Urinary bladder (tissue), 4 donors: ENCODE results near the gene CHTF18. TPM values are rescaled to one million over a fixed set of nuclear protein-coding genes. Genes with fewer than 3 reads are reported as not detected.
A peak's percentile ranks its signal among the peaks of the same experiment; 100 is the strongest.
"Not testable (repeated sequence)": the region's sequence is repeated elsewhere in the genome, so short reads cannot be mapped to it uniquely, and the experiment has no call there.

Experiments used
- DNase-seq: peaks from one replicate; pipeline ENCODE4 v3.0.0-alpha.2; 2015; ENCODE audit errors: extremely low spot score
- H3K27ac ChIP-seq: one replicate; pipeline ENCODE4 v1.5.1; 2013; ENCODE audit warnings: low read depth, mild to moderate bottlenecking, moderate library complexity
- H3K36me3 ChIP-seq: one replicate; pipeline ENCODE4 v1.6.1; 2013; ENCODE audit warnings: mild to moderate bottlenecking, moderate library complexity; ENCODE audit not compliant: insufficient read depth
- H3K4me1 ChIP-seq: one replicate; pipeline ENCODE4 v1.6.1; 2013; ENCODE audit warnings: mild to moderate bottlenecking, moderate library complexity; ENCODE audit not compliant: insufficient read depth
- H3K4me3 ChIP-seq: one replicate; pipeline ENCODE4 v1.5.1; 2013; ENCODE audit warnings: low read depth, low read length
- whole genome bisulfite sequencing: extraction: QIAGEN DNeasy Blood & Tissue Kit; methylation state at CpG from one replicate; pipeline ENCODE4 v1.1.7; 2013; 5-methylcytosine and 5-hydroxymethylcytosine counted together
- polyA plus RNA-seq: library from polyadenylated mRNA; stranded (reverse); fragments of 200-250 nt; gene quantifications from one replicate; pipeline ENCODE4 v1.2.3, GENCODE V29; 2013
- total RNA-seq: library from RNA; depleted of rRNA; stranded (reverse); fragments of >200 nt; gene quantifications from one replicate; pipeline ENCODE4 v1.2.3, GENCODE V29; 2014
- donor health status: healthy with polysubstance abuse.
- donor health status: healthy.

The CHTF18 gene
- total and polyA plus RNA-seq, 2 donors, result 8.6 to 16.7 TPM

GRCh38 chr16:751152-752006 lies 37.0 kb upstream of the CHTF18 start:
- no peak for DNase-seq
- Histone ChIP-seq H3K27ac (no peak overlapping the region), H3K4me3 (no peak overlapping the region), H3K4me1 (no peaks in the 10 kb centered on the region), H3K36me3 (no peaks in the 10 kb centered on the region)
- 63% methylated on average over 39 of the region's 39 CpGs for WGBS

DNA sequence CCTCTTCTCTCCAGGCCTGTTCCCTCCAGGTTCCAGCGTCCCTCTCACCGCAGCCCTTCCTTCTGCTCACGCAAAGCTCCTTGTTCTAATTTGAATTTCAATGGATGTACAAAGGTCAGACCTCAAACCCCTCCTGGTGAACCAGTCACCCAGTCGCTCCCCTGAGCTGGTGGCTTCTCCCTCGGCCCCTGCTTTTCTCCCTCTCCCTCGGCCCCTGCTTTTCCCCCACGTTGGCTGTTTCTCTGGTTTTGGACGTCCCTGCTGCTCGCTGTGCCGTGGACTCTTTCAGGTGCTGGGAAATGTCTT lies 36.5 kb upstream of the CHTF18 start:
- no peak overlapping the region for H3K27ac ChIP-seq
- no peak overlapping the region for H3K4me3 ChIP-seq
- no peaks in the 10 kb centered on the region for H3K4me1 ChIP-seq
- WGBS, result 26% methylated on average over 10 of the region's 10 CpGs
- no peaks in the 10 kb centered on the region for H3K36me3 ChIP-seq
- no peak for DNase-seq

DNA sequence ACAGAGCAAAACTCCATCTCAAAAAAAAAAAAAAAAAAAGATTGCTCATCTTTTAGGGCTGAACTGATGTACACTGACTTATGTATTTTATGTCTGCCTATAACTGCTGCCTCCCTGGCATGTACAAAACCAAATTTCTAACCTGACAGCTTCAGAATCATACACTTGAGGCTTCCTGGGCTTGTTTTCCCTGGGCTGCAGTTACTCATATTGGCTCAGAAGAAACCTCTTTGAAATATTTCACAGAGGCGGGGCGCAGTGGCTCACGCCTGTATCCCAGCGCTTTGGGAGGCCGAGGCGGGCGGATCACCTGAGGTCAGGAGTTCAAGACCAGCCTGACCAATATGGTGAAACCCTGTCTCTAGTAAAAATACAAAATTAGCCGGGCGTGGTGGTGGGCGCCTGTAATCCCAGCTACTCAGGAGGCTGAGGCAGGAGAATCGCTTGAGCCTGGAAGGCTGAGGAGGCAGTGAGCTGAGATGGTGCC lies 34.3 kb upstream of the CHTF18 start:
- H3K4me1 ChIP-seq, H3K36me3 ChIP-seq, H3K4me3 ChIP-seq, DNase-seq, H3K27ac ChIP-seq: not testable (repeated sequence)
- WGBS, result 87% methylated on average over 11 of the region's 11 CpGs

GRCh38 chr16:754656-755055 lies 33.8 kb upstream of the CHTF18 start:
- no peak for DNase-seq
- no peaks in the 10 kb centered on the region for H3K4me1 ChIP-seq
- H3K4me3 ChIP-seq, result no peak overlapping the region
- 58% methylated on average over 11 of the region's 11 CpGs for WGBS
- H3K36me3 ChIP-seq, result no peaks in the 10 kb centered on the region
- no peak overlapping the region for H3K27ac ChIP-seq

DNA sequence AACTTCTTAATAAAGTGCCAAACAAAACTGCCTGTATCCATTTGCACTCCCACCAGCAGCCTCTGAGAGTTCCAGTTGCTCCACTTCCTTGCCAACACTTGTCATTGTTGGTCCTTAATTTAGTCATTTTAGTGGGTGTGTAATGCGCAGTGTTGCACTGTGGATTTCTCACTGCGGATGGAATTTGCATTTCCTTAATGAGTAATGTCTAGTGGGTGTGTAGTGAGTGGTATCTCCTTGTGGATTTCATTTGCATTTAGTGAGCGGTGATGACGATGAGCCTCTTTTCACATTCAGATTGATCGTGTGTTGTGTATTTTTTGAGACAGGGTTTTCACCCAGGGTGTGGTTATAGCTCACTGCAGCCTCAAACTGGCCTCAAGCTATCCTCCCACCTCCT lies 32.0 kb upstream of the CHTF18 start:
- H3K27ac ChIP-seq, result no peak overlapping the region
- WGBS, result 95% methylated on average over 5 of the region's 5 CpGs

GRCh38 chr16:759110-759910 lies 29.1 kb upstream of the CHTF18 start:
- Histone ChIP-seq H3K27ac (no peak overlapping the region), H3K4me1 (no peaks in the 10 kb centered on the region), H3K4me3 (no peak overlapping the region), H3K36me3 (no peaks in the 10 kb centered on the region)
- DNase-seq, result peak; percentile 20
- WGBS, result 67% methylated on average over 34 of the region's 34 CpGs

More for the DNA sequence above, 32.0 kb upstream of the CHTF18 start:
- no peak for DNase-seq
- H3K4me3 ChIP-seq, result no peak overlapping the region
- no peaks in the 10 kb centered on the region for H3K4me1 ChIP-seq
- H3K36me3 ChIP-seq, result no peaks in the 10 kb centered on the region

GRCh38 chr16:760065-760464 lies 28.4 kb upstream of the CHTF18 start:
- no peak for DNase-seq
- no peak overlapping the region for H3K4me3 ChIP-seq
- H3K4me1 ChIP-seq, result no peaks in the 10 kb centered on the region
- H3K36me3 ChIP-seq, result no peaks in the 10 kb centered on the region
- 50% methylated on average over 15 of the region's 15 CpGs for WGBS
- no peak overlapping the region for H3K27ac ChIP-seq

DNA sequence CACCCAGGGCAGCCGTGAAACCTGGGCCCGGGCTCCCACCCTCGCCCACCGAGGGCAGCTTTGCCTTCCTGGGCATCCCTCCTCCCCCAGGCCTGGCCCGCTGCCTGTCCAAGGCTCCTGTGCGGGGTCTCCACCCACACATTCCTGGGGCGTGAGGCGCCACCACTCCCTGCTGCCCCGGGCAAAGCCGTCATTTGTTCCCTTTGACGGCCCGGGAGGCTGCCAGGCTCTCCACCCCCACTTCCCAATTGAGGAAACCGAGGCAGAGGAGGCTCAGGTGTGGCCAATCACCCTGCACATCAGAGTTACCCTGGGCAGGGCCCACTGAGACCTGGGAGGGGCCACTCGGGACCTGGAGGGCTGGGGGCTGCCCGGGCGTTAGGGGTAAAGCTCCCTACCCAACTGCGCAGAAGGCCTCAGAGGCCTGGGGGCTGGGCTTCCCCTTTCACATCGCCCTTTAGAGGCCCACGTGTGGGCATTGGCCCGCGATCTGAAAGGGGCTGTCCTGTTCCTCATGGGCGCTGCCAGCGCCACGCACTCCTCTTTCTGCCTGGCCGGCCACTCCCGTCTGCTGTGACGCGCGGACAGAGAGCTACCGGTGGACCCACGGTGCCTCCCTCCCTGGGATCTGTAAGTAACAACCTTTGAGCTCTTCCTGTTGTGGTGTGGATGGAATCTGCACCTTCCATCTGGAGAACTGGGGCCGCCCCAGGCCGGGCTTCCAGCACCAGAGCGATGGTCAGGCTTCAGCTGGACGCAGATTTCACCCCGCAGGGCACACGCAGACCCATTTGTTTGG lies 27.7 kb upstream of the CHTF18 start, which contains the start of gene MSLN:
MSLN (plus strand) TSS at position 190 of the 799 bp plus-strand sequence. CDS start 1,947 bp downstream, outside the sequence.
- Histone ChIP-seq H3K27ac (no peak within 1 kb of the TSS), H3K4me1 (no peaks in the 10 kb centered on the region), H3K36me3 (no peaks in the 10 kb centered on the region), H3K4me3 (no peak within 1 kb of the TSS)
- 75% methylated on average over 37 of the region's 37 CpGs for WGBS
- DNase-seq, result no peak

DNA sequence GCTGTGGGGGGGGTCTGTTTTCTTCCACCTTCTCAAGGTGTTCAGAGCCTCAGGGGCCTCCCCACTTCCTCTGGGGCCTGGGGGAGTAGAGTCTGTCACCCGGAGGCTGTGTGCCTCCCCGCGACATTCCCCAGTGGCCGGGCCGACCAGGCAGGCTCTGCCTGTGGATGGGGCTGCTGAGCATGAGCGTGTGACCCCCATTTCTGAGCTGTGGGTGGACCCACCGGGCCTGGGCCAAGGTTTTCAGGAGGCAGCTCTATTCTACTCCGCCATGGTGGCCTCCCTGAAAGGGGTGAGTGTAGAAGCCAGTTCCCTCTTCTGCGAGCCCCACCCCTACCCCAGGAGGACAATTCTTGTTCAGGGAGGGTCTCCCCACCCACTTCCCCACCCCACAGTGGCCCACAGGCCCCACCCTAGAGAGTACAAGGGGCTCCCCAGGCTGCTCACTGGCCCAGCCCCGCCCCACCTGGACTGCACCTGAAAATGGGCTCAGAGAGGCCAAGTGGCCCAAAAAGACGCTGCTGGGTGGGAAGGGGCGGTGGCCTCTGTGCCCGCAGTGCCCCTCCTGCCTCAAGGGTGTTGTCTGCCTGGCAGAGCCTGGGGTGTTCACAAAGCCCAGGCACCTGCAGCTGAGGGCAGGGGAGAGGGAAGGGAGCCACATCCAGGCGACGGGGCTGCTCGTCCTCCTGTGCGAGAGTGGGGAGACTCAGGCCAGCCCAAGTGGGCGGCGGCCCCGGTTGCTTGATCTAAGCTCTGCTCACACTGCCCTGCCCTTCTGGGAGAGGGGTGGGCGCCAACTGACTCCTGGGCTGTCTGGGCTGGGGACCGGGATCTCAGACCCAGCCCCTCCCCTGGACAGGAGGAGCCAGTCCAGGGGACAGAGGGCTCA lies 26.6 kb upstream of the CHTF18 start:
- no peak overlapping the region for H3K27ac ChIP-seq
- H3K36me3 ChIP-seq, result no peaks in the 10 kb centered on the region
- no peaks in the 10 kb centered on the region for H3K4me1 ChIP-seq
- H3K4me3 ChIP-seq, result no peak overlapping the region
- DNase-seq, result no peak
- WGBS, result 55% methylated on average over 22 of the region's 22 CpGs

GRCh38 chr16:762595-763268 lies 25.7 kb upstream of the CHTF18 start:
- 70% methylated on average over 17 of the region's 17 CpGs for WGBS

GRCh38 chr16:763369-764183 lies 24.8 kb upstream of the CHTF18 start:
- no peak overlapping the region for H3K4me3 ChIP-seq
- no peaks in the 10 kb centered on the region for H3K36me3 ChIP-seq
- no peak overlapping the region for H3K27ac ChIP-seq
- no peaks in the 10 kb centered on the region for H3K4me1 ChIP-seq
- no peak for DNase-seq
- WGBS, result 74% methylated on average over 21 of the region's 21 CpGs

More at GRCh38 chr16:762595-763268, 25.7 kb upstream of the CHTF18 start:
- no peak for DNase-seq
- Histone ChIP-seq H3K27ac (no peak overlapping the region), H3K4me1 (no peaks in the 10 kb centered on the region), H3K36me3 (no peaks in the 10 kb centered on the region), H3K4me3 (no peak overlapping the region)
